NOMO-1 (cell line): ENCODE data around the gene BCAR3.
A peak's percentile ranks its signal among the peaks of the same experiment; 100 is the strongest.
"Not testable (repeated sequence)": the region's sequence is repeated elsewhere in the genome, so short reads cannot be mapped to it uniquely, and the experiment has no call there.

Source experiments
- DNase-seq, 2 experiments: peaks; one replicate each; lab custom pipeline; 2025; ENCODE audit not compliant: unreplicated experiment in 2 of 2; lab: John Stamatoyannopoulos, UW

Gene BCAR3

DNA sequence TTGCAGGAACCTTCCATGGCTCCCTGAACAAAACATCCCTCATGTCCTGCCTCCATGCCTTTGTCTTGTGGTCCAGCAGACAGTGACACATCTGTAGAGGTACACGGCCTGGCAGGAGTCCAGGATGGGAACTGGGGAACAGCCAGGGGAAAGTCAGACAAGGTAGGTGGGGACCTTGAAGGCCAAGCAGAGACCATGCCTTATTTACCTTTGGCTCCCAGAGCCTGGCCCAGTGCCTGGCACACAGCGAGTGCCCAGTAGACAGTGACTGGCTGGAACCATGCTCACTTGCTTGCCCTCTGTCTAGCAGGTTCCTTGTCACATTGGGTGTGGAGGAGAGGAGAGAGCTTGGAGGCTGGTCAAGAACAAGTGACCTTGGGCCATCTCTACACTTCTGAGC, 81.0 kb downstream of the BCAR3 start:
- DNase-seq, result no peak

DNA sequence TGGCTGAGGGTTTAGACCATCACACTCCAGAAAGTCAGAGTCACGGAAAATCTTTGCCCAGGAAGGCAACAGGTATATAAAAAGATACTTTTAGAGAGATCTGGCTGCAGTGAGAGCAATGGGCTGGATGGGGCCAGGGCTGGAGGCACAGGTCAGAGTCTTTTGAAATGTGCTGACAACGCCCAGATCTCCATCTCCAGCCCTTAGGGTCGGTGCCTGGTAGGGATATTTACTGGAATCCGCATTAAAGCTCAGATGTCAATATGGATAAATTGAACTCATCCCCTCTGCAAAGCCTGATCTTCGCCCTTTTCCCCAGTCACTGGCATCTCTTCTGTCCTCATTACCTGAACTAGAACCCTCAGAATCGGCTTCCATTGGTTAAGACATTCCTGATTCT, 82.2 kb downstream of the BCAR3 start:
- DNase-seq, result no peak

DNA sequence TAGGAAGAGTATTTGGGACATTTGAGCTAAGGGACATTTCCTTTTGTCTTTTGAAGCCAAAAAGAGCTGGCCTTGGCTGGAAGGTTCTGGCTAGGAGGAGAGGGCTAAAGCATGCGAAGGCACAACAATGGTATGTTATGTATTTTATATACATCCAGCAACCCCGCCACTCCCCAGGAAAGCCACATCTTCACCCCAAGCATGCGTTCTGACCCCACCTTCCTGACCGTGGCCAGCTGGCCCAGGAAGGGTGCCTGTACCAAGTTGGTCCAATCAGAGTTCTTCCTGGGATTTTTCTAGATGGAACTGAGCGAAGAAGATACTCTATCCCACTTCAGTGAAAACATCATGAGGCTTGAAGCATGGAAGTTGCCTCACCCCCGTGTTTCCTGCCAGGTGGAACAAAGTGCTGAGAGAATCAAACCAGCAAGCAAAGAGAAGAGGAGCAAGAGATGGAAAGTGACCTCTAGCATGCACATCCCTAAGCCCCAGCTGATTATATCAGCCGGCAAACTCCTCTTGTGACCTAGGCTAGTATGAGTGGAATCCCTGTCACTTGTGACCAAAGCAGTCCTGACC, 82.7 kb downstream of the BCAR3 start:
- no peak for DNase-seq

DNA sequence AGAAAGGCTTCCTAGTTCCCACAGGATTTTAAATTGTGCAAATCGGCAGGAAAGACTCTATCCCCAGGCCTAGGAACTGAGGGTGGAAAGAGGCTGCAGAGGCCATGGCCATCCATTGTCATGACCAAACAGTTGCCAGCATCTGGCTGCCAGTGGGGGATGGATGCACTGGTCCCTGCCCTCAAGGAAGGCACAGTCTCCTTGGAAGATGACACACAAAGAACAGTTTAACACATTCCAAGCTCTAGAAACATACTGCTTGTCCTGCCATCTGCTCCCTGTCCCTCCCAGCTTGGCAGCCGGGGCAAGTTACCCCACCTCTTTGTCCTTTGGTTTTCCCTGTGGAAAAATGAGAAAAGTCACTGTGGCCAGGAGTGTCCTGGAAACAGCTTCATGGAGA, 83.2 kb downstream of the BCAR3 start:
- DNase-seq, result no peak

DNA sequence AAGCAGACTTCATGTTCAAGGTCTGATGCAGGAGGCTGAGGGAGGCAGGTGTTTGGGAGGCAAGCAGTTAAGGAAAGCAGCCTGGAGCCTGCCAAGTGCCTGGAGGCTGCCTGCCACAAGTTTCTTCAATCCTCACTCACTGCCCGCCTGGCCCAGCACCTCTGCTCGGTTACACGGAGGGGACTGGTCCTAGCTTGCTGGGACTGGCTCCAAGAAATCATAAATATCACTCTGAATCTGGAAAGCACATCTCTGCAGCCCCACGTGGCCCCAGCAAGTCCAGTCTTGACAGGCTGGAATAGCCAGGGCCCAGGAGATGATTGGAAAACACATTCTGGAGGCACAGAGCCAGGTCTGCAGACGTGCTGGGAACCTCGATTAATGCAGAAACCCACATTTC, 83.9 kb downstream of the BCAR3 start:
- no peak for DNase-seq

DNA sequence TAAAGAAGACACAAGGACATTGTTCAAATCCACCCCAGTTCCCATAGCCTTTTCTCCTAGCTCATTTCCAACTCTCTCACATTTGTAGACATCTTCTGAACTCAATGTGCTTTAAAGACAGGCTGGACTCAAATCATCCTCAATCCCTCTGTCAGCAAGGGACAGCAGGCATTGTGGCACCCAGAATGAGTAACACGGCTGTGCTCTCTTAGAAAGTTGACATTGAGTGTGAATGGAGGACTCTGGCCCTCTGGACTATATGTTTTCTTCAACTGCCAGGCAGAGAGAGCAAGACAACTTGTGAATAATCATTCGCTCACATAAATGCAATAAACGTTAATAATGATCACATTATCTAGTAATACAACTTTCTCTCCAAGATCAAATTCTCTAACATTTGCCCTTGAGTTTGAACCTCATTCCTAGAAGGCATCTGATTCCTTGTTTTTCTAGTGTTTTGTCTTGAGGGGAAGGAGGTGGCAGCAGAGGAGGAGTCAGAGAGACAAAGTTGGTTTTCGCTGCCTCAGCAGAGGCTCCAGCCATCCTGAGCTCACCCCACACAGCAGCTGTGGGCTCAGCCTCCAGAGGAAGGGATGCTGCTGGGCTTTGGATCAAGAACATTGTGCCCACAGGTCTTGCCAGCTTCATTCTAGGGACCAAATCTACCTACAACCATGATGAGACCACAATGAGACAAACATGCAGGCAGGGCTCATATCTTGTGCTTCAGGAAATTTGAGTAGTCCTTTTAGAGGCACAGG, 85.1 kb downstream of the BCAR3 start:
- no peak for DNase-seq

DNA sequence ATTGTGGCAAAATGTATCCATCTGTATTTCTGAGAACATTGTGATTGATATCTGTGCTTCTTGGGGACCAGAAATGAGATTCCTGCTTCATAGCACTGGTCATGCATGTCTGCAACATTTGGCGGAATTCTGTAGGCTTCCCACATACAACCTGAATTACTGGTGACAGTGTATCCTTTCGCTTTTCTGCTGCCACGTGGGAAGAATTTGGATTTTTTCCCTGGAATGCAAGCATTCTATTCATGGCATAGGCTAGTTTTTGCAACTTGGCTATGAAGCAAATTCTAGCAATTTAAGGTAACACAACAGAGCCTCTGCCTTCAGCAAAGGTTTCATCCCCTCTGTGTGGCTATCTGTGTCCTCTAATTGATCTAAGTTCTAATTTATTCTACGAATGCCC, 85.9 kb downstream of the BCAR3 start:
- no peak for DNase-seq

DNA sequence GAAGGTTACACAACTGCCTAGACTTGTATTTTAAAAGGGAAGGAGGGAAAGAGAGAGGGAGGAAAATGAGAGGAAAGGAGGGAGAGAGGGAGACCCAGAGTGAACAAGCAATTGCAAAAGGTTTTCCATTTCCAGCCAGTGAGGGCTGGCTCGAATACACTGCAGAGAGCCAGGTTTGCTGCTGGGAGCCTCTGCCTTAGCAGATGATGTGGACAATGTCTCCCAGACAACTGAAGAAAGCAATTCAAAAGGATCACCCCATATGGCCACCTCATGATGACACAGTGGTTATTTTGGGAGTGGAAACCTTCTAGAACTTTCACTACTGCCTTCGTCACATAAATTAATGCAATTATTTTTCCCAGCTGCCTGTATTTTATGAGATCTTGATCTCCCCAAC, 86.4 kb downstream of the BCAR3 start:
- DNase-seq, result no peak

DNA sequence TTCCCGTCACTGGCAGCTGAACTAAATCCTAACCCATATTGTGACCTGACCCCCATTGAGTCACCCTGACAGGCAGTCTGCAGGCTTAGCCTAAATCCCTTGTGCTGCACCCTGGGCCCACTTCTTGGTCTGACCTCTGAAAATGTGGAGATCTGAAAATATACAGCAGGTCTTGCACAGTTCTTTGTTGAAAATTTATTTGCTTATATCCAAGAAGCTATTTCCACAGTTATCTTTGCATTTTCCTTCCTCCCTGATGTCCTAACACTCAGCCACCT, 87.1 kb downstream of the BCAR3 start:
- DNase-seq, result no peak

DNA sequence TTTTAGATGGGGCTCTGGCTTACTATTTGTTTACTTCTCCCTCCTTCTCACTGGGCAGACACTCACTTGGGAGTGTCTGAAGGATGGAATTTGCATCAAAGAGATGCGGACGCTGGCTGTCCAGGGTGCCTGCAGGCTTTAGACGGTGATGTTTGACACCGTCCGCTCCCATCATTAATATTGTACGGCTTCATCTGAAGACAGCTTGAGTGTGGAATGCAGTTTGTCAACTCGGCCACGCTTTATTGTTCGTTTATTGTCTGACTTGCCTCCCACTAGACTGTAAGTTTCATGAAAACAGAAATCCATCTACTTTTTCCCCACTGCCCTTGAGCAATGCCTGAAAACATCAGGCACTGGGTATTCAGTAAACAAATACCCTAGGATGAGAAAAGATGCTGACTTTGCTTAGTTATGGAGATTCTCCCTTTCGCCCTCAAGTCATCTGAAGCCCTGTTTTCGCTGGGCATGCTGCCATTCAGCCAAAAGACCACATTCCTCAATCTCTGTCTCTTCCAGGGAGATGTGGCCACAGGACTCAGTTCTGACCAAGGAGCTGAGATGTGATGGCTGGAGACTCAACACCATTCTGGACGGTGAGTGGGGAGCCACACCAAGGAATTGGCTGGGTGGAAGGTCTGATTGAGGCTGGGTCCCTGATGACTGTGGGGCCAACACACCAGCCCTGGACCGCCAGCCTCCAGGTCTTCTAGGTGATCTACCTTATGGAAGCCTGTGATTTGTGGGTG, 87.6 kb downstream of the BCAR3 start:
- DNase-seq, result no peak

DNA sequence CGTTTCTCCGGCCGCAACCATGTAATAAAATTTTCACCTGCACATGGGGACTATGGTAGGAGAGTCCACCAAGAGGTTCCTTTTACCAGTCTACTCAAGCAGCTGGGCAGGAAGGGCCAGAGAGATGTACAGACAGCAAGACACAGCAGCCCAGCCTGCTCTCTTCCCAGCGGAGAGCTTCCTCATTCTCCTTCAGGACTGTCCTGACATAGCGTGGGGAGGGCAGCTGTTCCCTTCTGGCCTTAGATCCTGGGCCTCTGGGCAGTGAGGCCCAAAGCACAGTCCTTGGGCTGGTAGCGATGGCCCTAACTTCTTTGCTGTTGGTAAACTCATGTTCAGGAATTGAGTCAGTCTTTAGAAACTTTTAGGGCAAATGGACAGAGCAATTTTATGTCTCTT, 89.1 kb downstream of the BCAR3 start:
- DNase-seq, result no peak

DNA sequence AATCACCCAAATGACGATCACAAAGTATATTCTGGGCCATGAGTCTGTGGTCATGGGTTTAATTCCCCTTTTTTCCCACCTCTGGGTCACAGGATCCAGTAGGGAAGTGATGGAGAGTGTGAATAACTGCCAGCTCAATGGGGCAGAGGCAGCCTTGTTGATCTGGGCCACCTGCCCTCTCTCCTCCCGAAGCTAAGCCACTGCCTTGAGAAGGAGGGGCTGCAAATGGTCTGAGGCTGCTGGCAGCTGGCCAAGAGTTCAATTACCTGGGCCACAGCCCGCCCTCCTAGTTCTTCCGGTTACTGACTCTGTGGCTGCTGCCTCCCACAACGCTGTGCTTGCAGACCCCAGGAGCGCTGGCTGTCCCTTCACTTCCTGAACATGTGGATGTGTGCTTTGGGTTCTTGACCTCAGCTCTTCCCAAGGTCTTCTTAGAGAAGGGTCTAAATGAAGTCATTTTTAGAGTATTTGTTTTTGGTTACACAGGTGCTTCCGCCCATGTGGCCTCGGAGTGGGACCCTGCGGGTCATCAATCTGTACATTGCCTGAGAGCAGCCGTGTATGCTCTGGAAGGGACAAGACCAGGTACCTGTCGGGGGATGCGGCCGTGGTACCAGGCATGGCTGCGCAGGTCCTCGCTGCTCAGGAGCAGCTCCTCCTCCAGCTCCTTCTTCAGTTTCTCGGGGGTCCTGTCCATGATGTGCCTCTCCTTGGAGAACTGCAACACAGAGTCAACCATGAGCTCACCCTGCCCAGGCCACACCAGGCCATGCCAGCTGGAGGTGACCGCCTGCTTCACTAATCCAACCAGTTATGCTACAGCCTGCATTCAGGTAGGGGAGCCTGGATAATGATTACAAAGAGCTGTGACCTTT, 89.7 kb downstream of the BCAR3 start:
- DNase-seq, result no peak

DNA sequence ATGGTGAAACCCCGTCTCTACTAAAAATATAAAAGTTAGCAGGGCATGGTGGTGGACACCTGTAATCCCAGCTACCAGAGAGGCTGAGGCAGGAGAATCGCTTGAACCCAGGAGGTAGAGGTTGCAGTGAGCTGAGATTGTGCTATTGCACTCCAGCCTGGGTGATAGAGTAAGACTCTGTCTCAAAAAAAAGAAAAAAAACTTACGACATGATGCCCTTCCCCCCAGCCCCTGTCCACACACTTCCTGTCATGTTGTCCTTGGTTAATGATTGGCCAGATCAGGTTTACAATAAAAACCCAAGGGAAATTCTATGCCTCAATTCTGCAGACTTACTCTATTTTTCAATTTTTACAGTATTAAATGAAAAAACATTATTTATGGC, 90.4 kb downstream of the BCAR3 start:
- DNase-seq, result not testable (repeated sequence)

DNA sequence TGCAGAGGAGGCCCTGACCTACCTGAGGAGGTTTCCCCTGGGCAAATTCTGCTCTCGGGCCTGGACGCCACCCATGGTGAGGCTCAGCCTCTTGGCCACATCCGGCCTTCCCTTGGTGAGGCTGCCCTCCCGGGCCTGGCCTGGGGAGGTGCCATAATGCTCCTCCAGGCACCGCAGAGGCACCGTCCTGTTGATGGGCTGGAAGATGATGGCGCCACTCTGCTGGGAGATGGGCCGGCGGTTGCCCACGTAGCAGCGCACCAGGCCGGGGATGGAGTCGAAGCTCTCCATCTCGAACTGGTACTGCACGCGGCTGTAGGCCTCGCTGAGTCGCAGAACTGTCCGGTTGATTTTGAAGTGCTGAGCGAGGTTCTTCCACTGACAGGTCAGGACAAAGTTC, 92.7 kb downstream of the BCAR3 start:
- DNase-seq, result no peak

DNA sequence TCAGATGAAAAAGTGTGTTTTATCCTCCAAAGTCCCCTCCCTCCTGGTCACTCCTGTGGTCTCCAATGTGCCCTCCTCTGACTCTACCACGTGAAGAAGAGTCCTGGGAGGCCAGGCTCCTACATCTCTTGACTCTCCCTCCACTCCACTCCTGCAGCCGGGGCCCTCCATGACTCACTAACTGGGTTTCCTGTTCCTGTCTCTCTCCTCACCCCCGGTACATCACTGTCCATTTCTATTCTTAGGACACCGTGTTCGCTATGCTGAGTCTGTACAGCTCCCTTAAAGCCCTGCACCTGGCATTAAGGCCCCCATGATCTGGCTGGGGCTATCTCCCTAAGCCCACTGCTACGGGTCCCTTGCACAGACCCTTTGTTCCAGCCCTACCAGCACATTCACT, 93.4 kb downstream of the BCAR3 start:
- DNase-seq, result peak; percentile 21 to 36

DNA sequence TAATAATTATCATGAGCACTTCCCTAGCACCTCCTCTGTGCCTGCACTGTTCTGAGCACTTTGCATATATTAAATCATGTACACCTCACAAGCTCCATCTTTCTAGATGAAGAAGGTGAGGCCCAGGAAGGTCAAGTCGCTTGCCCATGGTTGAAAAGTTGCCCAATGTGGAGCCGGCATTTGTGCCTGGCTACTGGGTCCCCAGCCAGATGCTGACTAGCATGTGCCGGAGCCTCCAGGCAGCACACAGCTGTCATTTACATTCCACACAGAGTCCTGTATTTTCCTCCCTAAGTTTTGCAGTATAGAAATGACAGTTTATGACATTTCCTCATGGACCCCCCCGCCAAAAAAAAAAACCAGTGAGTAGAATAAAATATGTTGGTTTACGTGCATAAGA, 94.3 kb downstream of the BCAR3 start:
- no peak for DNase-seq

DNA sequence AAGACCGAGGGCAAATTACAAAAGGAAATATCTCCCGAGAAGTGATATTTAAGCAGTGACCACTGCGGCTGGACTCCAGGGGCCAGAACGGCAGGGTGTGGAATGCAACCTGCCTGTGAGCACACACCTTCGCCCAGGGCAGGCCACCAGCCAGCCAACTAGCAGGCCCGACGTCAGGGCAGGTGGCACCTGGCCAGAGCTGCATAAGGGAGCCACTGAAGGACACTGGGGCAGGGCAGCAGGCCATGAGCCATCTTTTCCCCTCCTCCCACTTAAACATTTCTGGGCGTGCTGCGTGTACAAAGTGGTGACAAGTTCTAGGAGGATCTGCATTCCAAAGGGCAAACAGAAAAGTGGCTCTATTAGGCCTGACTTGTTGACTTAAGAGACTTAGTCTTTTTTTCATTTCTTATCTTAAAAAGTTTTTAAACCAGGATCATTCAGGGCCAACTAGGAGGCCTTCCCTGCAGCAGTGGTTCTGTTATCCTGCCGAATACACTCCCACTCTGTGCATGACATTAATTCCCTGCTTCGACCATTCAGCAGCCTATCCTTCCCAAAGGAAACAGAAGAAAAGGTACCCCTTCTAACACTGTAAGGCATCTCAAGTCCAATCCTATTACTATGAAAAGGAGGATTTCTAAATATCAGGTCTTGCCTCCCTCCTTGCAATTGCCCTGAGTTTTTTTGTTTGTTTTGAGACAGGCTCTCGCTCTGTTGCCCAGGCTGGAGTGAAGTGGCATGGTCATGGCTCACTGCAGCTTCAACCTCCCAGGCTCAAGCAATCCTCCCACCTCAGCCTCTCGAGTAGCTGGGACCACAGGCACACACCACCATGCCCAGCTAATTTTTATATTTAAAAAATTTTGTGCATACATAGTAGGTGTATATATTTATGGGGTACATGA, 96.3 kb downstream of the BCAR3 start:
- DNase-seq, result no peak

DNA sequence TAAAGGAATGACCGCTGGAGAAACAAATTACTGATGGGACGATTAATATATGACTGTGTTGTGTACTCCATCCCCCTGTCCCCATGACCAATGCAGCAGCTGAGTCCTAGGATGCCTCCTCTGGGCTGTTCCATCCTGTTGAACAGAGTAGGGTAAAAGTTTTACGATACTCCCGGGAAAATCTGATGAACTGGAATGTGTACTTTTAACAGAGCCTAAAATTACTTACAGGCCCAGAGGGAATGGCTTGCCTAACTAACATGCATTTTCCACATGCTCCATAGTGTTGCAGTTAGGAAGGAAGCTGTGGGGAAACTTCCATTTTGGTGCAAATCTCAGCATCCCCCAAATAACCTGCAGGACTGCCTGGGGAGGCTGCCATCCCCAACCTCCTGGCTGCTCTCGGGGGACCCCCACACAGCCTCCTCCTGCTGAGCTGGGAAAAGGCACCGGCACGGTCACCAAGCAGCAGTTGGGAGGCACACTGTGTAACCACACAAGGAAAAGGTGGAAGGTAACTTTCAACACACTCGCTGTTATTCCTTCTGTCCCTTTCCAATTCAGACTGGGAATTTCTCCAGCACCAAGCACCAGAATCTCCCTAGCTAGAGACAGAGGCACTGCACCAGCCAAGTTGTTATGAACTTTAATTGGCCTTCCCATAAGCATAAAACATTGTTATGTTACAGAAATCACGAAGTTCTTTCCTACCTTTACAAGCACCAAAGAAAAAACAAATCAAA, 97.2 kb downstream of the BCAR3 start:
- no peak for DNase-seq

DNA sequence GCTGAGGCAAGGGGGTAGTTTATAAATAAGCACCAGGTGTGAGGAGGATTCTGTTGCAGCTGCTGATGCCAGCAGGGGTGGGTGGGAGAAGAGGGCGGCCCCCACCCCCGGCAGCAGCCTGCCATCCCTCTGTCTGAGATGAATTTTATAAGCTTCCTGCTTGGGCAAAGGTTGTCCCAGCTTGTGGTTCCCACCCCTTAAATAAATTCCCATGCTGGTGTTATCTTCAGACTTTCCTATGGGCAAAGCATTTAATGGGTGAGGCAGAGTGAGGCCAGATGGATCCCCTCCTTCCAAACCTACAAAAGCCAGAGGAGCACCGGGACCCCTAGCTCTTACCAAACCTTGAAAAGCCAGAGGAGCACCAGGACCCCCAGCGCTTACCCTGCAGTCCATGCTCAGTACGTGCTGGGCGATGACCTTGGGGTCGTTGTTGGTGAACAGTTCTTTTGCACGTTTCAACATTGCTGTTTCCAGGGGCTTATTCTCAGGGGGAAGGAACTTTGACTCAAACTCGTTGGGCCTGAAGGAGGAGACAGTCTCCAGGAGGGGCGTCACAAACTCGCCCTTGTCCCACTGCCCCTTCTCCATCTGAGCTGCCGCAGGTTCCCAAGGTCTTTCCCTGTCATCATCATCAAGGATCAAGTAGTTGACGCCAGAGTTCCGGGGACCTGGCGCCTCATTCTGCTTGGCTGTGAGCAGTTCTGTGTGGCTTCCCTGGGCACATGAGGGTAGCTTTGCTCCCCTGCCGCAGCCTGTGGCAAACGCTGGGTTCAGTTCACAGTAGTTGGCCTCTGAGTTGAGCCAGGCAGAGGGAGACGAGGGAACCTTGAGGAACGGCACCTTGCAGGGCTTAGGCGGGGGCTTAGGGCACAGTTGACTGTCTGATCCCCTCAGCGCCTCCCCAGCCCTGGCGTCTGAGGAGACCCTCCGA, 99.5 kb downstream of the BCAR3 start:
- DNase-seq, result no peak
